Fibroblast of the conjunctiva (primary cell): ENCODE measurements around the gene SPN.
A peak's percentile ranks its signal among the peaks of the same experiment; 100 is the strongest.
"Not testable (repeated sequence)": the region's sequence is repeated elsewhere in the genome, so short reads cannot be mapped to it uniquely, and the experiment has no call there.

Experiments used
- DNase-seq: peaks from one replicate; pipeline ENCODE4 v3.0.0-alpha.2; 2010; ENCODE audit warnings: low read depth

The SPN gene

DNA sequence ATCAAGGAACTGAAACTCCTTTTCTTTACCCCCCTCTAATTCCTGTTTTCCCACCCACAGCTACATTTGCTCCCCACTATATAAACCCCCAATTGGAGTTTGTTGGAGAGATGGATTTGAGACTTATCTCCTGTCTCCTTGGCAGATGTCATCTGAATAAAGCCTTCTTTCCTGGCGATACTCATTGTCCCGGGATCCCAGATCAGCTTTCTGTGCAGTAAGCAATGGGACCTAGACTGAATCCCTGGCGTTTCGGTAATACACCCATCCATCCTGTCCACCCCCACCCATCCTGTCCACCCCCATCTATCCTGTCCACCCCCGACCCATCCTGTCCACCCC is 38.1 kb downstream of the SPN start:
- DNase-seq = no peak

DNA sequence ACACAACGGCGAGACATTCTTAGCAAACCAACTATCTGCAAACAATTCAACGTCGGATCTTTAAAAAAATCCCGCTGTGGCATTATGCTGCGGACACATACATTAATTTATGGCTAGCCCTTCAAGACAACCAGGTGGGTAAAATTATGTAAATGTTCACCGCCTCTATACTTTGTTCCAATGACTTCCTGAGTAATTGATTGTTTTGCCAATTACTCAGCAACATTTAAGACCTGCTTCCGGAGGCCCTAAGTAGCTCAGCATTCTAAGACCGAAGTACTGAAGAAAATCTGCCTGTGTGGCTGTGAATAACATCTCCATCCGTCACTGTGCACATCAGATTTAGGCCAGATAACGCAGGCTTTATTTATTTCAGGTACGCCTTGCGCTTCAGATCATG is 39.2 kb downstream of the SPN start:
- DNase-seq = no peak

DNA sequence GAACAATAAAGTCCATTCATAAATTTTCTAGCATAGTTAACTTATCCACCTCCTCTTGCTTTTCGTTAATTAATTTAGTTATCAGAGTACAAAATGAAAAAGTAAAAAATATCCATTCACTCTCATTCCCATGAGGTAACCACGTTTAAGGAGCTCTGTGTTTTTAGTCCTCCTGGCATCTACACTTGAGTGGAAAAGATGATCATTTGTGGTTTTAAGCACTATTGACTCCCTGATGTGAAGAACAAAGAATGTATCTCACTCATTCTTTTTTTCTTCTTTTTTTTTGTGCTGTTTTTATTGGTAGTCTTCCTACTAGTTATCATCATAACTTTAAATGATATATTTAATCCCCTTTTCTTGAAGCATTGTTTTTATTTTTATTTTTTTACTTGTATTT is 42.0 kb downstream of the SPN start:
- DNase-seq = no peak

DNA sequence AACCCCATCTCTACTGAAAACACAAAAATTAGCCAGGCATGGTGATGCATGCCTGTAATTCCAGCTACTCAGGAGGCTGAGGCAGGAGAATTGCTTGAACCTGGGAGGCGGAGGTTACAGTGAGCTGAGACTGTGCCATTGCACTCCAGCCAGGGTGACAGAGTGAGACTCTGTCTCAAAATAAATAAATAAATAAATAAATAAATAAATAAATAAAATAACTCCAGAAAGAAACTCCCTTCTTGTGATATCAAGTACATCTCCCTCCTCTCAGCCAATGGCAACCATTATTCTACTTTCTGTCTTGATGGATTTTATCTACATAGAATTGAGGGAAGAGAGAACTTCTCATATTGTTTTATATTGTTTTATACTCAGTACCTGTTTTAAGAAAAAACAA is 44.1 kb downstream of the SPN start:
- DNase-seq = not testable (repeated sequence)

DNA sequence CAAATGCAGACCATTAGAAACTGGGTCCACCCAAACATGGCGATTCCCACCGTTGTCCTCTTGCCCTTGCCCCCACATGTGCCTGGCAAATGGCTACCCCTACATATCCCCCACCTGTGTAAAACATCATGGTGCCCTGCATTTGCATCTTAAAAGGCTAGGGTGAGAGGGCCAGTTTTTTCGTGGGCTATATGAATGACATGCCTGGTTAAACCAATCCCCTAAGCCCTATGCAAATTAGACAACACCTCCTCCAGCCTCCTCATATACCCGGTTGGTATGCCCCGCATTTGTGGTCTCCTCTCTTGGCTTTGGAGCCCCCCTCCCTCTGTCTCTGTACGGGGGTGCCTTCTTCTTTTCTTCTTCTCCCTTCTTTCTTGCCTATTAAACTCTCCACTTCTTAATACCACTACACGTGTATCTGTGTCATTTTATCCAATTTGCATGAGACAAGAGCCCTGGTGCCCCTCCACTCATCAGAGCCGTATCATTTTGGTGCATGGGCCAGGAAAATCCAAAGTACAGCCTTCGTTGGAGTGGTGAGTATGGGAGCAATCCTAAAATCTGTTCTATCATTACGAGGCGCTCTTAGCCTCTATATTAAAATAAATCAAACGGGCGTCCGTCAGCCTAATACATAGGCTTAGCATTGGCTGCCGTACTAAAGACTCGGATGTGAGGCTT is 46.0 kb downstream of the SPN start:
- no peak for DNase-seq

GRCh38 chr16:29709657-29710056 is 46.6 kb downstream of the SPN start:
- not testable (repeated sequence) for DNase-seq

DNA sequence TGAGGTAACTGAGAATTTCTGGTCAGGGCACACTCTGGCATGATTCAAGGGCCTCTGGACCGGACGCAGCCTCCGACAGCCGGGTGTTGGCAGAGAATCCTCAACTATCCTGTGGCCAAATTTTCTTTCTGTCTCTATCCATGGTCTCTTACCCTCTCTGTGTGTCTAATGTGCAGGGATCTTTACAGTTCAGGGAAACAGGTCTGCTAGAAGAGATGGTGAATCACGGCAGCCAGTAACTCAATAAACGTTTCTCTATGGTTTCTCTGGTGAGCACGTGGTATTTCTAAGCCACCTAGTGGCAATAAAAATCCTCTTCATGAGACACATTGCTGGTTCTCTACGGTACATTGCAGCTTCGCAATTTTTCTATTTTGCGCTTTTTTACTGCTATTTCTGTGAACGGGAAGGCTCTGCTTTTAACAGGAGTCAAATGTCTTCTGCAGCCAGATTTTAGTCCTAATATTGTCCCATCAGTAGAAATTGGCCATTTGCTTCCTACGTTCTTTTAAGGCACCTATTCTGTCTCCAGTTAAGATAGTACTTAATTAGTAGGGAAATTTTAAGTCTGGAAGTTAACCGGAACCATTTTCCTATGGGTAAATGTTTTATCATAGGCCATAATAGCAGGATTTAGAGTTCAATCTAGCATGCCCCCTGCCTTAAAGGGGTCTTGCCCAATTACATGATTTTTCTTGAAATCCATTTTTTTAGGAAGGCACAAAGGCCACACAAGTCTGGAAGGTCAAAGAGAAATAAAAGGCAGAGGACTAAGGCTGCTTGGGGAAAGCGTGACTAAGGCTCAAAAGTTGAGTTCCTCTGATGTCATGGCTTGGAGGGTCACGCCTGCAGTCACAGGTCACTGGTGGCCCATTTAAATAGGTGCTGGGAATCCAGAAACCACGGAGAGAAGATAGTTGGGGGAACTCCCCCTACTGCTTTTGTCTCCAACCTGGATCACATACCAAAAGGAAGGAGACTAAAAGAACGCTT is 47.5 kb downstream of the SPN start:
- peak; percentile 41 for DNase-seq

GRCh38 chr16:29712809-29713208 is 49.8 kb downstream of the SPN start:
- no peak for DNase-seq

GRCh38 chr16:29714396-29714795 is 51.3 kb downstream of the SPN start:
- no peak for DNase-seq

DNA sequence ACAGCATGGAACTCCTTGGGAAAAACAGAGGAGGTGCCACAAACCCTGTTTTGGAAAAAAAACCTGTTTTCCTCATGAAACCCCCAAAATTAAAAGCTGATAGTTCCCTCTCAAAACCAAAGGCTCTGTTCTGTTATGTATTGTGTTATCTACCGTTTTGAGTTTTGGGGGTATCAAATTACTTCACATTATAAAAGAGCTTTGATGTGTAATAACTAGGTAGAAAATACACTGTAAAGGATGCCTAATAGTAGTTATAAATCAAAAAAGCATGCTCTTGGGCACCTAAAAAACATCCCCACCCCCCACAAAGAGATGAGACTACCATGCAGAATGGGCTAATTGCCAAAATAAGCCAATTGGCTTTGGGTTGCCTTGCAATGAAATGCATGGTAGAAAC is 51.9 kb downstream of the SPN start:
- DNase-seq = no peak

DNA sequence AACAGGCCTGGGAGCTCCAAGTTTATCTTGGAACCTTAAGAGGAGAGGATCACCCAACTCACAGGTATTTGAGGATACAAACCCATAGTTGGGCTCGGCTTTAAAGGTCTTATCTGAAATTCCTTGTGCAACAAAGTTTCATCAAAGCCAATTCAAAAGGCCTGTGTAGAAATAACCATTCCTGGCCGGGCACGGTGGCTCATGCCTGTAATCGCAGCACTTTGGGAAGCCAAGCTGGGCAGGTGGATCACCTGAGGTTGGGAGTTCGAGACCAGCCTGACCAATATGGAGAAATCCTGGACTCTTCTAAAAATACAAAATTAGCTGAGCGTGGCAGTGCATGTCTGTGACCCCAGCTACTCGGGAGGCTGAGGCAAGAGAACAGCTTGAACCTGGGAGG is 54.1 kb downstream of the SPN start:
- no peak for DNase-seq

- DNase-seq = no peak
Measured at GRCh38 chr16:29719063-29719462, 56.0 kb downstream of the SPN start.
